ENCODE measurements around the gene FAM193A.
"Not testable (repeated sequence)": the region's sequence is repeated elsewhere in the genome, so short reads cannot be mapped to it uniquely, and the experiment has no call there.

The FAM193A gene

DNA sequence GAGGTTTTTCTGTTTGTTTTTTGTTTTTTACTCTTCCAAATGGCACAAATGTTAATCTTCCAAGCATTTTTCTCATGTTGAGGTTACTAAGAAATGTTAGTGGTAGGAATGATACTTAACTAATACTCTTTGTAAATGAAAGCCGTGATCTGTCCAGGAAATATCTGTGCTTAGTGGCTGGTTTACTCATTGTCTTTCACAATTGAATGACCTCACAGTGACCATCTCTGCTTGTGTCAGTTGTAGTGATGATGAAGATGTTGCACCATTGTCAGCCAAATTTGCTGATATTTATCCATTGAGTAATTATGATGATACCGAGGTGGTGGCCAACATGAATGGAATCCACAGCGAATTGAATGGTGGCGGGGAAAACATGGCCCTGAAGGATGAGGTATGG, 126.2 kb downstream of the FAM193A start:
- no peak for DNase-seq

DNA sequence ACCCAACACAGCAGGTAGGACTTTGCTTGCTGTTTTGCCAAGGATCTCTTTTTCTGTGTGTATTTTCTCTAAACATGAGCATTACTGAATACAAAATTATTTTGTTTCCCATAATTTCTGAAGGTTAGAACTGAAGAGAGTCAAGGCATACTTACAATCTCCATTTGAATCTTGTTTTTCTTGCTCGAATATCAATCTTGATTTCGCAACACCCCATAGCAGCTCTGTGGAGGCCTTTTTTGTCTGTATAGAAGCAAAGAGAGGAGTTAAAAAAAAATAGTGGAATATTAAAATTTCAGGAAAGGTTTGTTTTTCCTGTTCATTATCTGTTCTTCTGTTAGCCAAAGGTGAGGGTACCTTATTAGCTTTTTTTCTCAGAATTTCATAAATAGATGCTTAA, 126.8 kb downstream of the FAM193A start:
- no peak for DNase-seq

DNA sequence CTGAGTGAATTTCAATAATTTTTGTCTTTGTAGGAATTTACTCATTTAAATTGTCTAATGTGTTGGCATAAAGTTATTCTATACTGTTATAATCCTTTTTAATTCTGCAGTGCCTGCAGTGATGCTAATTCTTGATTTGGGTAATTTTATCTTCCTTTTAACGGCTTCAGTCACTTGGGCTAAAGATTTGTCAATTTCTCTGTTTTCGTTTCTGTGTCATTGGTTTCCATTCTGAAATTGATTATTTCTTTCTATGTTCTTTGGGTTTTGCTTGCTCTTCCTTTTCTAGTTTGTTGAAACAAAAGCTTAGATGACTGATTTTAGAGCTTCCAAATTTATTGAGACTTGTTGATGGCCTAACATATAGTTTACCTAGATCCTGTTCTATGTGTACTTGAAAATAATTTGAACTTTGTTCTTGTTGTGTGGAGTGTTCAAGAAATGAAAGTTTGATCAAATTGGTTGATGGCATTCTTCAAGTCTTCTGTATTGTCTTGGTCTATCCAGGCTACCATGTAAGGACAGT, 130.3 kb downstream of the FAM193A start:
- no peak for DNase-seq

DNA sequence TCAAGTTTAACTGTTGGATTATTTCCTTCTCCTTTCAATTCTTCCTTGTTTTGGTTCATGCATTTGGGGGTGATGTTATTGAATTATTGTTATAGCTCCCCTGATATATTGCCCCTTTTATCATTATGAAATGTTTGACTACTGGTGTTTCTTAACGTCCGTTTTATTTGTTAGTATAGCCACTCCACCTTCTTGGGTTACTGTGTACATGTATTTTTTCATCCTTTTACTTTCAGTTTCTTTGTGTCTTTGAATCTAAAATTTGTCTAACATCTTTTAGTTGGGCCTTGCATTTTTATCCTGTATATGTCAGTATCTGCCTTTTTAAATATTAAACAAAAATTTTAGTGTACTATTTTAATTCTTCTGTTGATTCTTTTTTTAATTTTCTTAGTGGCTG, 131.0 kb downstream of the FAM193A start:
- no peak for DNase-seq

DNA sequence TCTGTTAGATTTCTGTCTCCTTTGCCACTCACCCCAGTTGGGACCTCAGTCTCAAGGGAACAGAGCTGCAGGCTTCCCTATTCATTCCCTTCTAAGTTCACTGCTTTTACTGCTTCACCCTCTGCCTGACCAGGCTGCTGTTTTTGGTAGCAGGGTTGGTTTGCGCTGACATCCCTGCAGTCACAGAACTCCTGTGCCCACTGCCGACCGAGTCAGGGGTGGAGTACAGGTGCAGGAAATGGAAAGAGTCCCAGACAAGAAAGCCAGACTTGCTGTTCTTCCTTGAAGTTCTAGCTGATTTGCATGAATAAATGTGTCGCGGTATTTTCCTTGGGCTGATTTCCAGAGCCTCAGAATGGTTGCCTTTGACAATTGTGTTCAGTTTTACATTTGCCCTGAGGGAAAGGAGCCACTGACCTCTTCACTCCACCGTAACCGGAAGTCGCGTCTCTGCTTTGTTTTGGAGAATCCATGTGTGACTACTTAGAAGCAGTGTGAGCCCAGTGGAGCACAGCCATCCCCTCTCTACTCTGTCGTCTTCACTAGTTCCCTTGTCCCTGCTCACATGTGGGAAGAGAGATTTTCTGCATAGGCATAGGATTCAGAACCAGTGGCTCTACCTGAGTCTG, 134.9 kb downstream of the FAM193A start:
- no peak for DNase-seq

DNA sequence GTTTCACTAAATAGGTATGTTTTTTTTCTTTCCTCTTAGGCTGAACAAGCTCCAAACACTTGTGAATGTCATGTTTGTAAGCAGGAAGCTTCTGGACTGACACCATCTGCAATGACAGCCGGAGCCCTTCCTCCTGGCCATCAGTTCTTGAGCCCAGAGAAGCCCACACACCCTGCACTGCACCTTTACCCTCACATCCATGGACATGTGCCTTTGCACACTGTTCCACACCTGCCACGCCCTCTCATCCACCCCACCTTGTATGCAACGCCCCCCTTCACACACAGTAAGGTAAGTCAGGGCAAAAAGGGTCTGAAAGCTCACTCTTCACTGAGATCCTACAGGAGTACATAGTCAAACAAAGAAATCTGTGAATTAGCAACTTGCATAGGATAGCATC, 135.6 kb downstream of the FAM193A start:
- no peak for DNase-seq

DNA sequence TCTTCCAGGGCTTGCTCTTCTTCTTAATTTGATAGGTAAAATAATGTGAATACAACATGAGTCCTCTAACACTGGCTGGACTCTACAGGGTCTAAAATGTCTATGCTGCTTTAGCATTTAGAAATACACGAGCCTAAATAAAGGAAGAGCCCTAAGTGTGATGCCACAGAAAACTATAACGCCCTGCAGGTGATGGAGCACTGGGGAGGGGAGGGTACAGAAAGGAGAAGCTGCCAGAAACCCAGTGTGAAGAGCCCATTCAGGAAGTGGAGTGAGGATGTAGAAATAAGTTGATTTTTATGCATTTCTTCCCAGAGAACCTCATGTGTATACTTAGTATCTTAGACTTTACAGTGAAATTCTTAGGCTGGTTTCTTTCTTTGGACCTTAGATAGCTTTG, 136.3 kb downstream of the FAM193A start:
- DNase-seq: no peak

DNA sequence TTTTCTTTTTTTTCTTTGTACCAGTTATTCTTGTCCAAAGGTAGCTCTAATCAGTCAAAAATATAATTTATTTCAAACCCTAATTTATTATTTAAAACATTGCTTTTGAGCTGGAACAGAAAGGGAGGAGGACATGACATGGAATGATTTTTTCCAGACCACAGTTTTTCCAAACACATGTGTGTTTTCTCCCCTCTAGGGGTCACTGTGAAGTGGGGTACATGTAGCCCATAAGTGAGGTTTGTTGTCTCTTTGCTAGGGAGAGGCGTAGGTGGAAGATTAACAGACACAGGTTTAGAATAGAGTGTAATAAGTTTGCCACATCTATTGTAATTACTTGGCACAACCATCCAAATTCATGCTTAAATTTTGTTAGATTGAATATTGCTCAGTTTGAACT, 136.7 kb downstream of the FAM193A start:
- DNase-seq: no peak

DNA sequence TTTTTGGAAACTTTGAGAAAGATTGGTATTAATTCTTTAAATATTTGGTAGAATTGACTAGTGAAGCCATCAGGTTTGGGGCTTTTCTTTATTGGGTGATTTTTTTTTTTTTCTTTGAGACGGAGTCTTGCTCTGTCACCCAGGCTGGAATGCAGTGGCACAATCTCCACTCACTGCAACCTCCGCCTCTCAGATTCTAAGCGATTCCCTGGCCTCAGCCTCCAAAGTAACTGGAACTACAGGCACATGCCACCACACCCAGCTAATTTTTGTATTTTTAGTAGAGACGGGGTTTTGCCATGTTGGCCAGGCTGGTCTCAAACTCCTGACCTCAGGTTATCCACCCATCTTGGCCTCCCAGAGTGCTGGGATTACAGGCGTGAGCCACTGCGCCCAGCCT, 143.3 kb downstream of the FAM193A start:
- not testable (repeated sequence) for DNase-seq

DNA sequence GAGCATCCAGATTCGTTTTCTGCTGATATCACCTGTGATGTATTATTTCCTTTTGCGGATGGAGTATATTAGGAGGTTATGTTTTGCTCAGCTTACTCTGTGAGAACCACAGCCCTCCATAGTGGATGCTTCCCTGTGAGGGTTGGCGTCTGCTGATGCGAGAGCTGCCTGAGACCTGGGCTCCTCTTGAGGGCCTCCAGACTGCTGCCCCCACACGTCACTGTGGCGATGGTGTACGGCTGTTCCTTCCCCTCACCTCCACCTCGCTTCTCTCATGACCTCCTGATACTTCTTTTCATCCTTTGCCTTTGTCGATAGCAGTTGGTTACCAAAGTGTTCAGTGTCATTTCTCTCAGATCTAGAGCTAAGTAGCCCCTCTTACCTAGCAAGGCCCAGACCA, 148.0 kb downstream of the FAM193A start:
- no peak for DNase-seq

DNA sequence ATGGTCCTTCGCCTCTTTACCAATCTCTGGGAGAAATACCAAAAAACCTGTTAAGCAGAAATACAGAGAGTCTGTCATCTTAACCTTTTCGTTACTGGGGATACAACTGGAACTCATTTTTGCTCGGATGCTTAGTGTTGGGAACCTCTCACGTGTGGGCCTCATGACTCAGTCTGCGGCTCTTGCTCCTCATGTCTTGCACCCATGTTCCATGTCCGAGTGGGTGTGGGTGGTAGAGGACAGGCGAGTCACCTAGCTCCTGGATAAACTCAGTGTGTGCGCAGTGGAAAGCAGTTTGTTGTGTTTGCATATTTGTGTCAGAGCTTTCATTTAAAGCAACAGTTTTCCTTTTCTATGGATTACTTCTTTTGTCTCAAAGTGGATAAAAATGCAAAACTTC, 149.1 kb downstream of the FAM193A start:
- DNase-seq: no peak

DNA sequence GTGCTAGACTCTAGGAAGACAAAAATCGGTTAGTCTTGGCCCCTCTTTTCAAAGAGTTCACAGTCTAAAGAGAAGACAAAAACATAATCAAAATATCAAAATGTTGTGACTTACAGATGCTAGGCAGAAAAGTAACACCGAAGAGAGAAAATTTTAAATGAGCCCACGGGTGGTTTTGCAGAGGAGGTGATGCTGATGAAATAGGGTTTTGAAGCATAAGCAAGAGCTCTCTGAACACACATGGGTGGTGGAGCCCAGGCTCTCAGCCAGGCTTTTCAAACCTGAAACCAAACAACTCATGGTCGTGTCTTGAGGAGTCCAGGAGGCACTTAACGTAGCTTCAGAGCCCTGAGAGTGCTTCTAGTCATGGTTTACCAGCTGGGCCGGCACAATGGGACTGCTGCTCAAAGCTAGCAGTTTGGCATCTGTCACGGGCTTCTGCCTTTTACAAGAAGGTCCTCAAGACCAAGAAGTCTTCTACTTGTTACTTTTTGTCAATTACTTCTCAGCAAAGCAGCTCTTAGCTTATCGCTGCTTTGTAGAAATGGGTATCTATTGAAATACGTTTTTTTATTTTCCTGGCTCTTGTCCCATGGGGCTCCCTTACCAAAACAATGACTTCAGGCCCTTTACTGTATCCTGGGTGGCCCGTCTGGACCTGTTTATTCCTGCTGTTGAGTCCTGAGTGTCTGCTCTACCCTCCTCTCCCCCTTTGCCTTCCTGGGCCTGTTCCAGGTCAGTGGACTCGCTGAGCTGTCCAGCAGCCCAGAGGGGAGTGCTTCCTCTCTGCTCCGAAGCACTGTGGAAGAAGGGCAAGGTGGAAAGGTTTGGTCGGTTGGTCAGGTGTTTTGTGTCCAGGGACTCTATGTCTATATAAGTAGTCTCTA, 150.2 kb downstream of the FAM193A start:
- DNase-seq: no peak

DNA sequence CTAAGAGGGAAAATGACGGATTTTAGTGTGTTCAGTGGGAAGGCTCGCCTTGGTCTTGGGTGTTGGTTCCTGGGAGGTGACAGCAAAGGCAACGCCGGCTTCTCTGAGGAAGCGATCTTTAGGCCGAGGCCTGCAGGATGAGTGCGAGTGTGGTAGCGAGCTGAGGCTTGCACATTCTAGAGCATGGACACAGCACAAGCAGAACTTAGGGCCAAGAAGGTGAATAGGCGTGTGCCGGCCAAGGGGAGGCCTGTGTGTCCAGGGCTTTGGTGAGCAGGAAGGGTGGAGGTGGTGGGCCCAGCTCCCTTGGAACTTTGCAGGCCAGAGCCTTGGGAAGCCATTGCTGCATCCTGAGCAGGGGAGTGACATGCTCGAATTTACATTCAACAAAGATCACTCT, 151.8 kb downstream of the FAM193A start:
- no peak for DNase-seq

DNA sequence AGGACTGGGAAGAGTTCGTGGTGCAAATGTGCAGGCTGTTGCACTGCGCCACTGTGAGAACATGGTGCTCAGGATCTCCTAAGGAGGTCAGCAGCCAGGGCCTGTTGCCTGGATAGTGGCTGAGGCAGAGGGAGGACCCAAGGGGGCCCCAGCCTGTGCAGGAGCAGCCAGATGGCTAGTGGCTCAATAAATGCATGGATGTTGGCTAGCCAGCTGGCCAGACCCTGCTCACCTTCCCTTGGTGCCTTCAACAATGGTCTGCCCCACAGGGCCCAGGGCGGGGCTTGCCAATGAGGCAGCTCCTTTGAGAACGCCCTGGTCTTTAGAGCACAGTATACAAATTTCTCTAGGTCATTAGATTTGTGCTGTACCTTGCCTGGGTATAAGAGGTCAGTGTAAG, 152.2 kb downstream of the FAM193A start:
- DNase-seq: no peak

DNA sequence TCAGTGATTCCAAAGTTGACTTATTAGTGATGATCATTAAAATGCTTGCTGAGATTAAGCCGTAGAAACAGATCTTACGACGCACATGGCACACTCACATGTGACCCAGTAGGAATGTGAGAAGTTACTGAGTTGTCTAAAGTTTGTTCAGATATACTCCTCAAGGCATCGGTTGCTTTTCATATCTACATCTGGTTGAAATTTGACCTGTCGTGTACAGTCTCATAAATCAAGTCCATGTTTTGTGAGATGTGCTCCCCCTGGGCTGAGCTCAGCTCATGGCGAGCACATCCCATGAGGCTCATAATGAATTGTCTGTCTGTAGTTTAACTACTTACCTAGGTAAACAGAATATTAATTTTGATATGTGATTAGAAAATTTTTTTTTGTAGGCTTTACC, 152.7 kb downstream of the FAM193A start:
- DNase-seq: no peak

DNA sequence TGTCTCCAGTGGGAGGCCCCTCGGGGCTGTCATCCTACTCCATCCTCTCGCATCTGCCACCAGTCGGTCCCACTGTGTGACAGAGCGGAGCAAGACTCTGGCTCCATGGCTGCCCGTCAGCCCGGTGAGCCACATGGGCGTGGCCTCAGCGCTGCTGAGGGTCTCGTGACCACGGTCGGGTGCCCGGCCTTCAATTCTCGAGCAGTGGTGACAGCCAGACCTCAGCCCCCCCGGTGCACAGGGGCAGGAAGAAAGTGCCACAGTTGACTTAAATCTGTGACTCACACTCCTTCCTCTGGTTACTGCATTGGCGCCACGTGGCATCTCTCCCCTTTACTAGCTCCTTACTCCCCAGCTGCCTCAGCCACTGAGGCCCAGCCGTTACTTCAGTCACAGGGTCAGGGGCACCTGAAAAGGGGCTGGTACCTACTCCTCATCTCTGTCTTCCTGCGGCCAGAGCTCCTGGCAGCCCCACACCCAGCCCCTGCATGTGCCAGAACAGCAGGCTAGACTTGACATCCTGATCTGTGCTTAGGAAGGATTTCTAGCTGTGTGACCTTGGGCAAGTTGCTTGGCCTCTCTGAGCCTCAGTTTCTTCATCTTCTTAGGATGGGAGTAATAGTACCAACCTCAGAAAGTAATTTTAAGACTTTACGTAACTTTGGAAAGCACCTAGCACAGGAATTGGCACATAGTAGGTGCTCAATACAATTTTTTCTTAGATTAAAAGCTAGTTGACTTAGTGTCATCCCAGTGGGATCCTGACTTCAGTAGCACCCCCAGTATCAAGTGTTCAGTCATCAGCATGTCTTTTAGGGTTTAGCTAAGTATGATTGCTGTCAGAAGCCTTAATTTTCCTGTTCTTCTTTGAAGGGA, 153.6 kb downstream of the FAM193A start:
- peak in 1 of 2 donors; percentile 34 for DNase-seq

DNA sequence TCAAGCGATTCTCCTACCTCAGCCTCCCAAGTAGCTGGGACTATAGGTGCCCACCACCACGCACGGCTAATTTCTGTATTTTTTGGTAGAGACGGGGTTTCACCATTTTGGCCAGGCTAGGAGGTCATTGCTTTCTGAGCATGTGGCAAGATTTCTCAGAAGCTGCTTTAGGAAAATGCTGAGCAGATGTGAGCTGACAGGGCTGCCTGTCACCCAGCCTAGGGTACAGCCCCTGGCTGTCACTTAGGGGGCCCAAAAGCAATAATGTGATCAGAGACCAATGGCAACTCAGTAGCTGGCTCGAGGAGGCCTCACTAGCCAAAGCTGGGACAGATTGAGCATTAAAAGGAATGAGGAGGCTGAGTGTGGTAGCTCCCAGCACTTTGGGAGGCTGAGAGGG, 154.9 kb downstream of the FAM193A start:
- DNase-seq: no peak

DNA sequence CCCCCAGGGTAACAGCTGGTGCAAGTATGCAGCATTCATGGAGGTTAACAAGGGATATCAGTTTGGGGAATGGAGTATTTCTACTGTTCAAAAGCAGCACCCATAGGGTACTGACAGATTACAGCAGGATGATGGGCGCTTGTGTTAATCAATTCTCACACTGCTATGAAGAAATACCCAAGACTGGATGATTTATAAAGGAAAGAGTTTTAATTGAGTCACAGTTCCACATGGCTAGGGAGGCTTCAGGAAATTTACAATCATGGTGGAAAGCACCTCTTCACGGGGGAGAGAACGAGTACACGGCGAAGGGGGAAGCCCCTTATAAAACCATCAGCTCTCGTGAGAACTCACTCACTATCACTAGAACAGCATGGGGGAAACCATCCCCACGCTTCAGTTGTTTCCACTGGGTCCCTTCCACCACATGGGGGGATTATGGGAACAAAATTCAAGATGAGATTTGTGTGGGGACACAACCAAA, 155.5 kb downstream of the FAM193A start:
- peak; percentile 32 to 37 for DNase-seq

DNA sequence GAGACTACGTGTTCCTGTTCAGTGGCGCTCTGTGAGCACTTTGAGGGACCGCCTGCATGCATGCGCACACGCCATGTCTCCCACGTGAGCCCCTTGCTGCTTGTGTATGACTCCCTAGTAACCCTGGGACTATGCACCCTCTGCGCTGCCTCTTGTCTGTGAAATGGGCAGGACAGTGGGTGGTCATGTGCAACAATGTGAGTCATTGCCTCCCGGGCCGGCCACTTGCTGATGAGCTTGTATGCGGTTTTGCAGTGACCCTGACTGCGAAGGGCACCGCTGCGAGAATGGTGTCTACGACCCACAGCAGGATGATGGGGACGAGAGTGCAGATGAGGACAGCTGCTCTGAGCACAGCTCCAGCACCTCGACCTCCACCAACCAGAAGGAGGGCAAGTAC, 158.2 kb downstream of the FAM193A start:
- no peak for DNase-seq

DNA sequence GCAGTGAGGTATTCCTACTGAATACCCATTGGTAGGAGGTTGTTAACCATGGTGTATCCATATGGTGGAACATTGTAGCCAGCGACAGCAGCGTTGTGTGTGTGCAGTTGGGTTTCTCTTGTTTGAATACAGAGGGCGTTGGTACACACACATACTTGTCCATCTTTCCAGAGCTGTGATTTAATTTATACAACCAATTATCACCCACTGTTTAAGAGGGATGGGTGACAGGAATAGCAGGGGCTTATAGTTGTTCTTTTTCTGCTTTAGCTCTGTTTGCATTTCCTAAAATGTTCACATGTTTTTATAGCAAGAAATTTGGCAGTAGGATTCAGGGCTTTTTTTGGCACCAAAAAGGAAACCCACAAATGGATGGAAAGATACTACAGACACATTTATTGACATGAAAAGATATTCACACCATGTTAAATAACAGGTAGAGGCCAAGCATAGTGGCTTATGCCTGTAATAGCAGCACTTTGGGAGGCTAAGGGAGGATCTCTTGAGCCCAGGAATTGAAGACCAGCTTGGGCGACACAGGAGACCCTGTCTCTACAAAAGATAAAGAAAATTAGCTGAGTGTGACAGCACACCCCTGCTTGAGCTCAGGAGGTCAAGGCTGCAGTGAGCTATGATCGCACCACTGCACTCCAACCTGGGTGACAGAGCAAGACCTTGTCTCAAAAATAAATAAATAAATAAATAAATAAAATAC, 159.1 kb downstream of the FAM193A start:
- no peak for DNase-seq

DNA sequence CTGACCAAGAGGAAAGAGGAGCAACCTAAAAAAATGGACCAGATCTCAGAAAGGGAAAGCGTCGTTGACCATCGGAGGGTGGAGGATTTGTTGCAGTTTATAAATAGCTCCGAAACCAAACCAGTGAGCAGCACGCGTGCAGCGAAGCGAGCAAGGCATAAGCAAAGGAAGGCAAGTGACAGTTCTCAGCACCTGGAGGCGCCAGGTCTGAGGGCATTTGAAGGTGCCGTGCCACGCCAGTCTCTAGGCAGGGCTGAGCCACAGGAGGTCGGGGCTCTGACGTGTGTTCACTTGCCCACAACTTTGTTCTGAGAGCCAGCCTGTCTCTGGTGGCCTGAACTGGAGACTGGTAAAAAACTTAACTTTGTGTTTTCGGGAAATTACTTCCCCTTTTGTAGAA, 160.0 kb downstream of the FAM193A start:
- no peak for DNase-seq

DNA sequence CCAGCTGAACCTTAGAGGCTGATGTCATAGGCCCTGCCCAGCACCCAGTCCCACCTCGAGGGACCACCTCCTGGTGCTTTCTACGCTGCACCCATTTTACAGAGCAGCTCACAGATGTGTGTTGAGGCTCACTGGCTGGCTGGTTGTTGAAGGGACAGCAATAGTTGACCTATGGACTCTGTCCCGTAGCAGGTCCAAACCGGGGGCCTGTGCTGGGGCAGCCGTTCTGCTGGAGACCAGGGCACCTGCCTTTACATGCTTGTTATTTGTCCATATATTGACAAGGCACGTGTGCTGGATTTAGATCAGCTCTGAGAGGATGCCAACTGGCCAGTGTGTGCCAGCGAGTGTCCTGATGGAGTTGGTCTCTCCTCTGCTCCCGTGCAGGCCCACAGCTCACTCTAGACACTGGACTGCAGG, 161.6 kb downstream of the FAM193A start:
- DNase-seq: no peak
